Erythroblast (primary cell): ENCODE results near the gene NOTCH2.

Experiments used
- DNase-seq, 2 experiments: peaks; one replicate each; lab custom pipeline; 2025; lab: John Stamatoyannopoulos, UW
- GATA1 ChIP-seq: IDR thresholded peaks from 2 replicates; pipeline ENCODE4 v1.6.1; 2011; ENCODE audit warnings: low read depth, mild to moderate bottlenecking, control low read depth, low read length, moderate library complexity
- POLR2A ChIP-seq: IDR thresholded peaks from 2 replicates; pipeline ENCODE4 v1.6.1; 2011; ENCODE audit warnings: mild to moderate bottlenecking, low read length

NOTCH2 gene

DNA sequence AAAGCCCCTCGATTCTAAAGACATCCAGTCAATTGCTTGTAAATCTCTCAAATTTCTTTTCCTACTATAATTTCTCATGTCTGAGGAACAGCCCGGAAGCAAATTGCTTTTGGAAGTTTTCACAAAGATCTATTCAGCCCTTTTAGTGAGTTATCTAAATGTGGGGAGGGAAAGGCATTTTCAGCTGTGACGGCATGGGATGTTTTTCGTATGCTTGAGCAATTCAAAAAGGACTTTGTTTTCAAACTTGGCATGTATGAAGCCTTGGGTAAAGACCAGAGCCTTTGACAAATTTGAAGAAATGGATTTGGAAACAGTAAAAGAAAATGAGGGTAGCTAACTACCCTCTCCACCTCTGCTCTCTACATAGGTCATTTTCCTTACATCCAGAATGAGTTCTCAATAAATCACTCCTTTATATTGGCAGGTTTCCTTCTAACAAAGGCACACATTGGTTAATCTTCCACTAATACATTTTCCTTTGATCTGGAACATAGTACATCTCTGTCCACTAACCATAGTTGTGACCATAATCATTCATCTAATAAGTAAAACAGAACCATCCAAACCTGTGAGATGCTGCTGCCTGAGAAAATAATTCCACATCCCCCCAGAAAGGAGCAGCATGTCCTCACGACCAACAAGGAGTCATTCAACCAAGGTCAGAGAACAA lies 107.0 kb downstream of the NOTCH2 start:
- no peak for DNase-seq
- TF ChIP-seq POLR2A (no peak), GATA1 (no peak)

GRCh38 chr1:119960501-119960900 lies 109.0 kb downstream of the NOTCH2 start:
- DNase-seq: no peak
- TF ChIP-seq GATA1: no peak
- TF ChIP-seq POLR2A: no peak

DNA sequence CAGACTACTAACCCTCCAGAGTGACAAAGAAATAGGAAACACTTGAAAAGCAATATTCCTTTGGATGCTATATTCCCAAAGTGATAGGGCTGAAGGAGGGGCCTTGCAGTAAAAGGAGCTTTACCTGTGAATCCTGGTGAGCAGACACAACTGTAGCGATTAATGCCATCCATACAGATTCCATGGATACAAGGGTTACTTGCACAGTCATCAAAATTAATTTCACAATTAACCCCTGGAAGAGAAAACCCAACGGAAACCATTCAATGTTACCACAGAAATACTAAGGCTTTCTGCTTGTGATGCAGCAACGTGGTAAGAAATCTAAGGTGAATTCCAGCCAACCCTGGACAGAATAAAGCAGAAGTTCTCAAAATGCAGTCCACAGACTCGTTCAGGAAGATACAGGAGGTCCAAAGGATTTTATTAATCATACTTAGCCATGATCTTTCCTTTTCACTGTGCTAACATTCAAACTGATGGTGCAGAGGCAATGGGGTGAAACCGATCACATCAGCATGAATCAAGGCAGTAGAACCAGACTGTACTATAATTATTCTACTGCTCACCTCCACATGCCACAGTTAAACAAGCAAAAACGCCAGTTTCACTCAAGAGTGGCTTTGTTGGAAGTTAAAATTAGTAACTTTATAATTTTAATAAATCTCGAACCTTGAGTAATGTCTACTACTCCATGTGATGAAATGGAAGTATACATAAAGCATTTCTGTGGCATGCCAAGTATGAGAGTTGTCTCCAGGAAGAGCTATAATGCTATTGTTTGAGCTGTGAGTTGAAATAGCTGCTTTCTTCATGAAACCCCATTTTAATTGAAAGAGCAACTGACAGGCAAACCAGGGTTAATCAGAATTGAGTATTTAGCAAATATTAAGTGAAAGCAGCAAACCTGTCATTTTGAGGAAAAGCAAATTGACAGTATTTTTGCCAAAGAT lies 109.9 kb downstream of the NOTCH2 start:
- no peak for TF ChIP-seq GATA1
- no peak for TF ChIP-seq POLR2A

GRCh38 chr1:119958223-119958622 lies 111.2 kb downstream of the NOTCH2 start:
- DNase-seq: no peak
- no peak for TF ChIP-seq GATA1
- TF ChIP-seq POLR2A: no peak

More for the DNA sequence above, 109.9 kb downstream of the NOTCH2 start:
- DNase-seq: no peak

DNA sequence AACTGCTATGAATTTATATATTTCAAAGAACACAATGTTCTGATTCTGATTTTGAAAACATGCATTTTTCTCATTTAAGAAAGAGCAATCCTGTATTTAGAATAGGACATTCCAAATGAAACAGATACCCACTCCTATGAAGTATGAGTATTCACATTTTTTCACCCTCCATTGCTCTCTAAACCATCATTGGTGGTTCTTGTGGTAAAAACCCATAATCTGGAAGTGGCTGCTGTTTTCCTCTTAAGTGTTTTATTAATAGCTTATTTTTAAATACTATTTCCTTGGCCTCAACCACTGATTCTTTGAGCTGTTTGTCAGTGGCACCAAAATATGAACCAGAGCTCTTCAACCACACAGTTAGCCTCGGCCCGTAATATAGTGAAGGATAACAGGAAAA lies 113.2 kb downstream of the NOTCH2 start:
- no peak for DNase-seq
- TF ChIP-seq GATA1 (no peak), POLR2A (no peak)

GRCh38 chr1:119954476-119955422 lies 114.7 kb downstream of the NOTCH2 start:
- TF ChIP-seq GATA1: no peak
- TF ChIP-seq POLR2A: no peak
- DNase-seq: no peak

DNA sequence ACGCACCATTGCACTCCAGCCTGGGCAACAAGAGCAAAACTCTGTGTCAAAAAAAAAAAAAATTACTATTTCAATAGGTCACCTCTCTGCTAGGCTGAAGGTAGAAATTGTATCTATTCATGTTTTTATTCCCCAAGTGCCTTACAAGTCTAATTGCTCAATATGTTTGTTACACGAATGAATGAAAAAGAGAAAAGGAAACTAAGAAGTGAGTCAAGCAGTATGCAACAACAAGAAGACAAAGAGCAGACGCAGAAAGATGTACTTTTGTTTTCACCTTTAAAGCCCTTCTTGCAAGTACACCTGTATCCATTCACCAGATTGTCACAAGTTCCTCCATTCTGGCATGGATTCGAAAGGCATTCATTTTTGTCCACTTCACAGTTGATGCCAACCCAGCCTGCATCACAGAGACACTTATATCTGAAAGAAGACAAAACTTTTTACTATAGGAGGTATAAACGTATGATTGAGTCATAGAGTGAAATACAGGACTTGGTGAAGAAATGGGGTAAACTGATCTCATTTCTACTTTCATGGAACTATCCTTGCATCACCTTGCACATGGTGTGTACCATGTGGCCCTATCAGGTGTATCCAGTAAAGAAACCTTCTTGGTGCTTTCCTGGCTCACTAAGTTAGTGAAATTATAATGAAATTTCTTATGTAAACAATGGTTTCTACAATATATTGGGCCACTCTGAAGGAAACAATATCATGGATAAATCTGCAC lies 116.0 kb downstream of the NOTCH2 start:
- DNase-seq: no peak
- TF ChIP-seq GATA1: no peak
- no peak for TF ChIP-seq POLR2A

DNA sequence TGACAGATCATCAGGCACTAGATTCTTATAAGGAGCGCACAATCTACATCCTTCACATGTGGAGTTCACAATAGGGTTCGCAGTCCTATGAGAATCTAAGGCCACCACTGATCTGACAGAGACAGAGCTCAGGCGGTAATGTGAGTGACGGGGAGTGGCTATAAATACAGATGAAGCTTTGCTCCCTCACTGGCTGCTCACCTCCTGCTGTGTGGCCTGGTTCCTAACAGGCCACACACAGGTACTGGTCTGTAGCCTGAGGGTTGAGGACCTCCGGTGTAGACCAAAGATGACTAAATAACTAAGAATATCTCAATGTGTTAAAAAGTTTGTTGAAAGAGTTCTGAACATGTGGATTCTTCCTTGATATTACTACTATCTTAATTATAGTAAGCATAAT lies 117.0 kb downstream of the NOTCH2 start:
- DNase-seq: no peak
- TF ChIP-seq GATA1: no peak
- TF ChIP-seq POLR2A: no peak

GRCh38 chr1:119948342-119949214 lies 120.9 kb downstream of the NOTCH2 start:
- TF ChIP-seq POLR2A (no peak), GATA1 (no peak)
- DNase-seq: peak; percentile 72 to 79

GRCh38 chr1:119947468-119947867 lies 122.0 kb downstream of the NOTCH2 start:
- no peak for TF ChIP-seq GATA1
- no peak for TF ChIP-seq POLR2A
- no peak for DNase-seq

DNA sequence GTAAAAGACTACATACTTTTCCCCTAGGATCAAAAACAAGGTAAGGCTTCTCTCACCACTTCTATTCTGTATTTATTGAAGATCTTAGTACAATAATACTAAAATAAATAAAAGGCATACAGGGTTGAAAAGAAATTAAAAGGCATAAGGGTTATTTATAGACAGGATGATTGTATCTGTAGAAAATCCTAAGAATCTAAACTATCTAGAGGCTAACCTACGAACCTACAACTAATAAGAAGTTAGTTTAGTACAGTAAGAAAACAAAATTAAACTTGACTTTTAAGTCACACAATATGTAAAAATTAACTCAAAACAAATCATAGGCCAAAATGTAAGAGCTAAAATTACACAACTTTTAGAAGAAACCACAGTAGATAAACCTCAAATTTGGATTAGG lies 122.7 kb downstream of the NOTCH2 start:
- no peak for DNase-seq
- TF ChIP-seq POLR2A: no peak
- no peak for TF ChIP-seq GATA1

- TF ChIP-seq GATA1 (no peak), POLR2A (no peak)
These were observed 126.2 kb downstream of the NOTCH2 start for GRCh38 chr1:119943216-119943615.

More at GRCh38 chr1:119943216-119943615, 126.2 kb downstream of the NOTCH2 start:
- no peak for DNase-seq
